Peyer's patch (tissue), 4 donors: ENCODE results near the gene BTBD8.

Experiments
- POLR2A ChIP-seq, 2 donors: fragments of 450-650 bp; IDR thresholded peaks; one replicate each; pipeline ENCODE4 v1.5.1; 2017; ENCODE audit warnings: antibody characterized with exemption in 2 of 2, mild to moderate bottlenecking in 2 of 2, moderate library complexity in 2 of 2
- TF ChIP-seq, protein P1 (sequence below), 6 experiments: fragments of 450-650 bp in 4 of 6; fragments of 200-600 bp in 2 of 6; sonication (generic) in 1 of 6; IDR thresholded peaks; one replicate each; pipeline ENCODE4 v1.5.1; 2017 to 2019; ENCODE audit warnings: antibody characterized with exemption in 6 of 6, mild to moderate bottlenecking in 3 of 6, moderate library complexity in 1 of 6

DNA sequence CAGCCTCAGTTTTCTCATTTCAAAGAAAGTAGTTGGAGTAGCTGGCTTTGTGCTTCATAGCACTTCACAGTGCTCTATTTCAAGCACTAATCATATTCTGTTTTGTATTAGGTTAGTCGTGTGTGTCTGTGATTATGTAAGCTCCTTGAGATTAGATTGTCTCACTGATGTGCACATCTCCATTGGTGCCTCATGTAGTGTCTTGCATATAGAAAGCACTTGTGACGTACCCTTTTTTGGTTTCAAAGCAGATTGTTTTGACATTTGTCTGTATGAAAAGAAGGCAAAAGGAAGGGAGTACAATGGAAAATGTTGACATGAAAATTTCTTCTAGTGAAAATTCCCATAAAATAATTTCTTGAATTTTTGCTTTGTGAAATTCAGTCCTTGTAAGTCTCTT, 13.9 kb downstream of the BTBD8 start:
- TF ChIP-seq, protein P1, sequence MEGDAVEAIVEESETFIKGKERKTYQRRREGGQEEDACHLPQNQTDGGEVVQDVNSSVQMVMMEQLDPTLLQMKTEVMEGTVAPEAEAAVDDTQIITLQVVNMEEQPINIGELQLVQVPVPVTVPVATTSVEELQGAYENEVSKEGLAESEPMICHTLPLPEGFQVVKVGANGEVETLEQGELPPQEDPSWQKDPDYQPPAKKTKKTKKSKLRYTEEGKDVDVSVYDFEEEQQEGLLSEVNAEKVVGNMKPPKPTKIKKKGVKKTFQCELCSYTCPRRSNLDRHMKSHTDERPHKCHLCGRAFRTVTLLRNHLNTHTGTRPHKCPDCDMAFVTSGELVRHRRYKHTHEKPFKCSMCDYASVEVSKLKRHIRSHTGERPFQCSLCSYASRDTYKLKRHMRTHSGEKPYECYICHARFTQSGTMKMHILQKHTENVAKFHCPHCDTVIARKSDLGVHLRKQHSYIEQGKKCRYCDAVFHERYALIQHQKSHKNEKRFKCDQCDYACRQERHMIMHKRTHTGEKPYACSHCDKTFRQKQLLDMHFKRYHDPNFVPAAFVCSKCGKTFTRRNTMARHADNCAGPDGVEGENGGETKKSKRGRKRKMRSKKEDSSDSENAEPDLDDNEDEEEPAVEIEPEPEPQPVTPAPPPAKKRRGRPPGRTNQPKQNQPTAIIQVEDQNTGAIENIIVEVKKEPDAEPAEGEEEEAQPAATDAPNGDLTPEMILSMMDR (IDR thresholded peaks at IDR 0.05): no peak
- no peak for TF ChIP-seq POLR2A (IDR thresholded peaks at IDR 0.05)
